Tibial nerve (tissue), 4 donors: ENCODE results near the gene TAB2. TPM values are rescaled to one million over a fixed set of nuclear protein-coding genes. Genes with fewer than 3 reads are reported as not detected.

Source experiments
- DNase-seq, 2 donors: peaks; one replicate each; pipeline ENCODE4 v3.0.0-alpha.2; 2019; ENCODE audit warnings: low spot score in 2 of 2
- H3K27ac ChIP-seq, 4 donors: fragments of 200-600 bp; sonication (generic) in 3 of 4; one replicate each; pipeline ENCODE4 v1.5.1; 2017 to 2019; ENCODE audit warnings: mild to moderate bottlenecking in 1 of 4
- H3K27me3 ChIP-seq, 2 donors: fragments of 200-600 bp; sonication (generic) in 1 of 2; one replicate each; pipeline versions ENCODE4 v1.5.1 to v1.6.0; 2017 to 2019
- H3K36me3 ChIP-seq, 3 donors: fragments of 200-600 bp; sonication (generic); one replicate each; pipeline ENCODE4 v1.5.1; 2018 to 2019
- H3K4me1 ChIP-seq, 4 donors: fragments of 200-600 bp; sonication (generic) in 3 of 4; one replicate each; pipeline ENCODE4 v1.5.1; 2017 to 2019
- H3K4me3 ChIP-seq, 4 donors: fragments of 200-600 bp; sonication (generic) in 3 of 4; one replicate each; pipeline ENCODE4 v1.5.1; 2017 to 2019; ENCODE audit warnings: mild to moderate bottlenecking in 1 of 4, moderate library complexity in 1 of 4
- H3K9me3 ChIP-seq, 4 donors: fragments of 200-600 bp; sonication (generic) in 3 of 4; one replicate each; pipeline ENCODE4 v1.5.1; 2017 to 2019
- EP300 ChIP-seq, 2 donors: sonication (generic); formaldehyde crosslinking; IDR thresholded peaks; one replicate each; pipeline ENCODE4 v1.6.1; 2017; ENCODE audit warnings: antibody characterized with exemption in 2 of 2, mild to moderate bottlenecking in 1 of 2
- POLR2A ChIP-seq, 2 donors: fragments of 450-650 bp; IDR thresholded peaks; one replicate each; pipeline ENCODE4 v1.6.1; 2017; ENCODE audit warnings: antibody characterized with exemption in 2 of 2, mild to moderate bottlenecking in 2 of 2, moderate library complexity in 2 of 2
- WGBS, 2 donors: methylation state at CpG; one replicate each; pipeline ENCODE4 v1.1.5; 2018; 5-methylcytosine and 5-hydroxymethylcytosine counted together
- total RNA-seq, 4 donors: library from RNA; depleted of rRNA; stranded (reverse); fragments of >200 nt; gene quantifications; one replicate each; pipeline ENCODE4 v1.1.0, GENCODE V29; 2016
- TF ChIP-seq, protein P1 (sequence below), 5 experiments: fragments of 200-600 bp in 3 of 5; fragments of 450-650 bp in 2 of 5; sonication (generic) in 3 of 5; IDR thresholded peaks; one replicate each; pipeline ENCODE4 v1.5.1; 2016 to 2019; ENCODE audit warnings: antibody characterized with exemption in 5 of 5, mild to moderate bottlenecking in 3 of 5, moderate library complexity in 2 of 5

Gene TAB2
- total RNA-seq, 4 donors from 2014 or later = 57.5 to 101 (median 74.7) TPM

DNA sequence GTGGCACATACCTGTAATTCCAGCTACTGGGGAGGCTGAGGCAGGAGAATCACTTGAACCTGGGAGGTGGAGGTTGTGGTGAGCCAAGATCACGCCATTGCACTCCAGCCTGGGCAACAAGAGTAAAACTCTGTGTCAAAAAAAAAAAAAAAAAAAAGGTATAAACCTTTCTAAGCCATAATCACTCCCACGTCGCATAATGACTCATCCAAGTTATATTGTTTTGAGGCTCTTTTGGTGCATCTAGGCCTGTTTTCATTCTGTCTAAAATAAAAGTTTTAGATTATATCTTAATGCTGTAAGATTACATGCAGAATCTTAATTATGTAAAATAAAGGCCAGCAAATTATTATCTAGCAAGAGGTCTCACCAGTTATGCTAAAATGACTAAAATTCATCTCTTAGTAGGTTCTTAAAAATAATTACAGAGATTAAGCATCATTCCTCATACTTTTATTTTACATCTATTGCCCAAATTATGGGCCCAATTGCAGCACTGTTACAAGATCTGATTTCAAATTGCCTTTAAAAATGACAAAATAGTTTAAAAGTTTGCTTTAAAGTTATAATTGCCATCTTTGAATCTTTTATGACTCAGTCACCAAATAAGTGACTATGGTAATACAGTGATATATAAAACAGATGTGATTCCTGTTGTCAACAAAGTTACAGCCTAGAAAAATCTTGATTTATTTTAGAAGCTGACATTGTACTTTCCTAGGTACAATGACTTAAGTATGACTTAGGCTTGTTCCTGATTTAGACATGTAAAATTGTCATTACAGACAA, 72.2 kb downstream of the TAB2 start:
- no peak for DNase-seq
- TF ChIP-seq POLR2A (IDR thresholded peaks at IDR 0.05) (no peak), EP300 (IDR thresholded peaks at IDR 0.05) (no peak)
- TF ChIP-seq, protein P1, sequence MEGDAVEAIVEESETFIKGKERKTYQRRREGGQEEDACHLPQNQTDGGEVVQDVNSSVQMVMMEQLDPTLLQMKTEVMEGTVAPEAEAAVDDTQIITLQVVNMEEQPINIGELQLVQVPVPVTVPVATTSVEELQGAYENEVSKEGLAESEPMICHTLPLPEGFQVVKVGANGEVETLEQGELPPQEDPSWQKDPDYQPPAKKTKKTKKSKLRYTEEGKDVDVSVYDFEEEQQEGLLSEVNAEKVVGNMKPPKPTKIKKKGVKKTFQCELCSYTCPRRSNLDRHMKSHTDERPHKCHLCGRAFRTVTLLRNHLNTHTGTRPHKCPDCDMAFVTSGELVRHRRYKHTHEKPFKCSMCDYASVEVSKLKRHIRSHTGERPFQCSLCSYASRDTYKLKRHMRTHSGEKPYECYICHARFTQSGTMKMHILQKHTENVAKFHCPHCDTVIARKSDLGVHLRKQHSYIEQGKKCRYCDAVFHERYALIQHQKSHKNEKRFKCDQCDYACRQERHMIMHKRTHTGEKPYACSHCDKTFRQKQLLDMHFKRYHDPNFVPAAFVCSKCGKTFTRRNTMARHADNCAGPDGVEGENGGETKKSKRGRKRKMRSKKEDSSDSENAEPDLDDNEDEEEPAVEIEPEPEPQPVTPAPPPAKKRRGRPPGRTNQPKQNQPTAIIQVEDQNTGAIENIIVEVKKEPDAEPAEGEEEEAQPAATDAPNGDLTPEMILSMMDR (IDR thresholded peaks at IDR 0.05) = no peak
- peaks cover 0 to 6% (median 0%) of the 10 kb centered on the region in 4 donors for H3K9me3 ChIP-seq
- no peaks in the 10 kb centered on the region for H3K27me3 ChIP-seq
- H3K4me3 ChIP-seq = no peak overlapping the region
- peaks cover 0 to 29% (median 3%) of the 10 kb centered on the region in 4 donors for H3K4me1 ChIP-seq
- WGBS, 2 donors = 89 to 93% methylated on average over 3 of the region's 3 CpGs
- no peak overlapping the region for H3K27ac ChIP-seq
- H3K36me3 ChIP-seq = peaks cover 0 to 22% (median 0%) of the 10 kb centered on the region in 3 donors

DNA sequence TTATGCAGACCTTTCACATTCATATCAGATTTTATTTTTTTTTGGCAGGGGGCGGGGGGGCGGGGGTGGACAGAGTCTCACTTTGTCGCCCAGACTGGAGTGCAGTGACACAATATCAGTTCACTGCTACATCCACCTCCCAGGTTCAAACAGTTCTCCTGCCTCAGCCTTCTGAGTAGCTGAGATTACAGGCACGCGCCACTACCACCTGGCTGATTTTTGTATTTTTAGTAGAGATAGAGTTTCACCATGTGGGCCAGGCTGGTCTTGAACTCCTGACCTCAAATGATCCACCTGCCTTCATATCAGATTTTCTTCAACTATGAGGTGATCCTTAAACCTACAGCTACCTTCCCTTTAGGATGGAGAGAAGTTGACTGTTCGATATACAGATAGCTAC, 74.6 kb downstream of the TAB2 start:
- TF ChIP-seq, protein P1 (IDR thresholded peaks at IDR 0.05) = no peak
- TF ChIP-seq POLR2A (IDR thresholded peaks at IDR 0.05) = no peak
- no peak for TF ChIP-seq EP300 (IDR thresholded peaks at IDR 0.05)
- WGBS, 2 donors = 96% methylated on average over 6 of the region's 6 CpGs

DNA sequence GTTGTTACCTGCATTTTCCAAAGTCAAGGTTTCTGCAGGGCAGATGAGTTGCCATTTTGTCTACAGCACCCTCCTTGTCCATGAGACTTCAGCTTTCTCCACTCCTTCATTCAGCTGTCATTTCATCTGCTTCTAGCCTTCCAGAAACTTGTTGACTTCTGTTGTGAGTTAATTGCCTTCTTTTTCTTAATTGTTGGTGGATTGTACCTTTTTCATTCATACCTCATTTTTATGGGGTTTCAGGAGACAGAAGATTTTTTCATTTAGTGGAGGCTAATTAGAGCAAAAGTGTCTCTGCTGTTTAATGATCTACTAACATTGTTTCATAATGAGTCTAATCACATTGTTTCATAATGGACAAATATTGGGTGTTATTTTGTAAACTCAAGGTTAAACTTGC, 75.0 kb downstream of the TAB2 start:
- Histone ChIP-seq H3K4me3 (no peak overlapping the region), H3K4me1 (peaks cover 0 to 16% (median 3%) of the 10 kb centered on the region in 4 donors), H3K27me3 (no peaks in the 10 kb centered on the region), H3K36me3 (peaks cover 0 to 46% (median 3%) of the 10 kb centered on the region in 3 donors), H3K9me3 (peaks cover 0 to 6% (median 0%) of the 10 kb centered on the region in 4 donors), H3K27ac (no peak overlapping the region)
- no peak for DNase-seq
- no peak for TF ChIP-seq POLR2A (IDR thresholded peaks at IDR 0.05)
- TF ChIP-seq EP300 (IDR thresholded peaks at IDR 0.05) = no peak
- TF ChIP-seq, protein P1 (IDR thresholded peaks at IDR 0.05) = no peak

More for the DNA sequence above, 74.6 kb downstream of the TAB2 start:
- H3K4me3 ChIP-seq = no peak overlapping the region
- H3K4me1 ChIP-seq = peaks cover 0 to 17% (median 3%) of the 10 kb centered on the region in 4 donors
- H3K36me3 ChIP-seq = peaks cover 0 to 42% (median 3%) of the 10 kb centered on the region in 3 donors
- H3K27me3 ChIP-seq = no peaks in the 10 kb centered on the region
- peaks cover 0 to 6% (median 0%) of the 10 kb centered on the region in 4 donors for H3K9me3 ChIP-seq
- DNase-seq = no peak
- no peak overlapping the region for H3K27ac ChIP-seq

DNA sequence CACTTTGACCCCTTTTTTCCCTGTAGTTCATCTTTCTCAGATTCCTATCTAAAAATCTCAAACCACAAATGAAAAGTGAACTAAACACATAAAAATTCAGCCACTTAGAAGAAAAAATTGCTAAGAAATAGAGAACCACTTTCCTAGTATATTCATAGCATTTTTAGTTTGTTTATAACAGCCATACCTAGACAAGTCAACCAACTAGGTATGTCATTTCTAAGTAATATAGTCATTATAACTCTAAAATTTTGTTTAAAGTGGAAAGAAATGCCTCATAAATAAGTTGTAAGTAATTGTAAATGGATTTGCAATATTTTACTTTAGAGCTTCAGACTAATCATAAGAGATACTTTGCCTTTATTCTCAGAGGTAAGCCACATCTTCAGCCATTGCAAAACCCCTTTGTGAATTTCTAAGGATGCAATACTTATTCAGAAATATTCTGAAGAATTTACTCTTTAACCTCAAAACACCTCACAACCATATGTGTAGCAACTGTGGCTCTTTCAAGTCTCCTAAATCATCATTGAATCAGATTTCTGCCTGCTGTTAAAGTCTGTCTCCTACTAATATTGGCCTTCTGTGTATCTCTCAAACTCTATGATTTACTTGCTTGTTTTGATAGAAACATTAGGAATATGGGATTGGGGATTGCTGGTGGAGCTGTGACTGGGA, 75.6 kb downstream of the TAB2 start:
- H3K4me1 ChIP-seq = peaks cover 0 to 11% (median 1%) of the 10 kb centered on the region in 4 donors
- H3K27me3 ChIP-seq = no peaks in the 10 kb centered on the region

More for the DNA sequence above, 75.6 kb downstream of the TAB2 start:
- H3K36me3 ChIP-seq = peaks cover 0 to 52% (median 3%) of the 10 kb centered on the region in 3 donors
- H3K9me3 ChIP-seq = peaks cover 0 to 6% (median 0%) of the 10 kb centered on the region in 4 donors
- no peak for DNase-seq
- no peak overlapping the region for H3K27ac ChIP-seq
- TF ChIP-seq, protein P1 (IDR thresholded peaks at IDR 0.05) = no peak
- no peak for TF ChIP-seq EP300 (IDR thresholded peaks at IDR 0.05)
- H3K4me3 ChIP-seq = no peak overlapping the region
